Uterus (tissue), 2 donors: ENCODE results near the gene HSPA4L.

ENCODE experiments used
- CTCF ChIP-seq, 4 experiments: fragments of 200-600 bp in 2 of 4; fragments of 450-650 bp in 2 of 4; sonication (generic) in 2 of 4; IDR thresholded peaks; one replicate each; pipeline ENCODE4 v1.5.1; 2016 to 2019; ENCODE audit warnings: antibody characterized with exemption in 4 of 4, mild to moderate bottlenecking in 2 of 4, moderate library complexity in 1 of 4
- POLR2A ChIP-seq, 2 donors: fragments of 450-650 bp; IDR thresholded peaks; one replicate each; pipeline ENCODE4 v1.6.1; 2016; ENCODE audit warnings: antibody characterized with exemption in 2 of 2, mild to moderate bottlenecking in 1 of 2, moderate library complexity in 1 of 2

- TF ChIP-seq CTCF (IDR thresholded peaks at IDR 0.05) = no peak
- TF ChIP-seq POLR2A (IDR thresholded peaks at IDR 0.05) = no peak
Observed at GRCh38 chr4:127776620-127777019, 5.5 kb upstream of the HSPA4L start.
